Mesendoderm (in vitro differentiated cells): ENCODE data around the gene CCDC134.

Experiments used
- DNase-seq: peaks from one replicate; pipeline ENCODE4 v3.0.0; 2013
- H2AK5ac ChIP-seq: 2 replicates; pipeline ENCODE4 v1.6.1; 2013; ENCODE audit warnings: low read length, inconsistent platforms
- H2BK120ac ChIP-seq: 2 replicates; pipeline ENCODE4 v1.6.1; 2013; ENCODE audit warnings: low read depth, mild to moderate bottlenecking, low read length, moderate library complexity, mixed read lengths
- H2BK15ac ChIP-seq: replicated peaks from 2 replicates; pipeline ENCODE4 v1.6.1; 2013; ENCODE audit warnings: low read depth, mild to moderate bottlenecking, moderate library complexity
- H2BK5ac ChIP-seq: 2 replicates; pipeline ENCODE4 v1.6.1; 2013; ENCODE audit warnings: low read length, inconsistent platforms
- H3K18ac ChIP-seq: 2 replicates; pipeline ENCODE4 v1.6.1; 2013; ENCODE audit warnings: mild to moderate bottlenecking, low read length, mixed read lengths
- H3K23ac ChIP-seq: one replicate; pipeline ENCODE4 v1.6.1; 2013; ENCODE audit warnings: low read length
- H3K27ac ChIP-seq: 2 replicates; pipeline ENCODE4 v1.5.1; 2013; ENCODE audit warnings: low read depth, mild to moderate bottlenecking, inconsistent platforms, low read length, moderate library complexity
- H3K27me3 ChIP-seq: 2 replicates; pipeline ENCODE4 v1.6.1; 2013; ENCODE audit warnings: low read length, control low read depth, mild to moderate bottlenecking, inconsistent platforms; ENCODE audit not compliant: insufficient read depth, poor library complexity
- H3K36me3 ChIP-seq: 2 replicates; pipeline ENCODE4 v1.6.1; 2013; ENCODE audit warnings: low read length, inconsistent platforms; ENCODE audit not compliant: control insufficient read depth, insufficient read depth
- H3K4ac ChIP-seq: one replicate; pipeline ENCODE4 v1.6.1; 2013; ENCODE audit warnings: low read depth, mild to moderate bottlenecking, low read length, moderate library complexity
- H3K4me1 ChIP-seq: 2 replicates; pipeline ENCODE4 v1.6.1; 2013; ENCODE audit warnings: low read depth, low read length, inconsistent platforms; ENCODE audit not compliant: control insufficient read depth
- H3K4me2 ChIP-seq: 2 replicates; pipeline ENCODE4 v1.6.1; 2013; ENCODE audit warnings: low read length
- H3K4me3 ChIP-seq: 2 replicates; pipeline ENCODE4 v1.5.1; 2013; ENCODE audit warnings: mild to moderate bottlenecking, low read length
- H3K56ac ChIP-seq: one replicate; pipeline ENCODE4 v1.6.1; 2013; ENCODE audit warnings: low read length
- H3K79me1 ChIP-seq: 2 replicates; pipeline ENCODE4 v1.6.1; 2013; ENCODE audit warnings: low read length, inconsistent platforms
- H3K79me2 ChIP-seq: 2 replicates; pipeline ENCODE4 v1.6.1; 2013; ENCODE audit warnings: mild to moderate bottlenecking, low read length; ENCODE audit not compliant: control insufficient read depth, insufficient read depth
- H3K9ac ChIP-seq: 2 replicates; pipeline ENCODE4 v1.6.1; 2013; ENCODE audit warnings: low read length, inconsistent platforms
- H4K5ac ChIP-seq: one replicate; pipeline ENCODE4 v1.6.1; 2013; ENCODE audit warnings: low read length
- H4K8ac ChIP-seq: one replicate; pipeline ENCODE4 v1.6.1; 2013; ENCODE audit warnings: low read depth, mild to moderate bottlenecking, control low read depth, low read length, moderate library complexity
- WGBS: extraction: QIAGEN DNeasy Blood & Tissue Kit; methylation state at CpG from one replicate; pipeline ENCODE4 v1.1.7; 2013; ENCODE audit warnings: low lambda C conversion rate, missing lambda C conversion rate; ENCODE audit not compliant: insufficient coverage; ENCODE audit errors: extremely low coverage; 5-methylcytosine and 5-hydroxymethylcytosine counted together

CCDC134 gene

GRCh38 chr22:41826430-41827383 lies 26.2 kb downstream of the CCDC134 start:
- Histone ChIP-seq H4K8ac (no peak overlapping the region), H3K23ac (peak overlapping the region; percentile 33), H4K5ac (no peak overlapping the region), H3K27ac (no peak overlapping the region), H2BK15ac (no peak overlapping the region), H2BK5ac (peak overlapping the region; percentile 43), H3K4me2 (no peak overlapping the region), H3K4me3 (no peak overlapping the region), H3K56ac (peak overlapping the region; percentile 64), H3K27me3 (no peaks in the 10 kb centered on the region), H3K36me3 (no peaks in the 10 kb centered on the region), H2AK5ac (peak overlapping the region; percentile 60), H3K79me1 (no peaks in the 10 kb centered on the region), H3K4ac (no peak overlapping the region), H3K79me2 (no peaks in the 10 kb centered on the region), H3K9ac (peak overlapping the region; percentile 40), H3K18ac (no peak overlapping the region), H2BK120ac (no peak overlapping the region), H3K4me1 (peaks cover 8% of the 10 kb centered on the region)
- DNase-seq, result no peak
- WGBS, result no CpG with 5 or more reads among the region's 11 CpGs

- no peak overlapping the region for H4K5ac ChIP-seq
- H4K8ac ChIP-seq, result no peak overlapping the region
- no peak overlapping the region for H3K4me2 ChIP-seq
- H3K56ac ChIP-seq, result no peak overlapping the region
- no peak overlapping the region for H2BK15ac ChIP-seq
- H3K4ac ChIP-seq, result no peak overlapping the region
- peak overlapping the region; percentile 13 for H3K18ac ChIP-seq
- no peak overlapping the region for H2BK5ac ChIP-seq
- H3K4me3 ChIP-seq, result no peak overlapping the region
- no peak for DNase-seq
- no peak overlapping the region for H2AK5ac ChIP-seq
- H3K36me3 ChIP-seq, result no peaks in the 10 kb centered on the region
- H3K27ac ChIP-seq, result no peak overlapping the region
- no peak overlapping the region for H3K23ac ChIP-seq
- H3K79me2 ChIP-seq, result no peaks in the 10 kb centered on the region
- H3K27me3 ChIP-seq, result no peaks in the 10 kb centered on the region
- peaks cover 8% of the 10 kb centered on the region for H3K4me1 ChIP-seq
- H3K9ac ChIP-seq, result no peak overlapping the region
- H3K79me1 ChIP-seq, result no peaks in the 10 kb centered on the region
- H2BK120ac ChIP-seq, result no peak overlapping the region
- WGBS, result no CpG with 5 or more reads among the region's 6 CpGs
Measured at GRCh38 chr22:41827671-41828070, 27.2 kb downstream of the CCDC134 start.

- peaks cover 2% of the 10 kb centered on the region for H3K79me2 ChIP-seq
- H3K9ac ChIP-seq, result peak overlapping the region; percentile 3
- peak overlapping the region; percentile 37 for H2BK15ac ChIP-seq
- no peaks in the 10 kb centered on the region for H3K79me1 ChIP-seq
- H3K4me1 ChIP-seq, result peaks cover 8% of the 10 kb centered on the region
- H4K8ac ChIP-seq, result no peak overlapping the region
- no peak overlapping the region for H3K4me2 ChIP-seq
- no peak overlapping the region for H3K23ac ChIP-seq
- H3K36me3 ChIP-seq, result no peaks in the 10 kb centered on the region
- no peak overlapping the region for H3K4ac ChIP-seq
- DNase-seq, result no peak
- H2BK120ac ChIP-seq, result no peak overlapping the region
- H2BK5ac ChIP-seq, result no peak overlapping the region
- H3K27me3 ChIP-seq, result no peaks in the 10 kb centered on the region
- H4K5ac ChIP-seq, result no peak overlapping the region
- no CpG with 5 or more reads among the region's 4 CpGs for WGBS
- no peak overlapping the region for H3K56ac ChIP-seq
- no peak overlapping the region for H3K27ac ChIP-seq
- H3K4me3 ChIP-seq, result no peak overlapping the region
- H3K18ac ChIP-seq, result no peak overlapping the region
- H2AK5ac ChIP-seq, result no peak overlapping the region
Measured at GRCh38 chr22:41828516-41828915, 28.0 kb downstream of the CCDC134 start.

DNA sequence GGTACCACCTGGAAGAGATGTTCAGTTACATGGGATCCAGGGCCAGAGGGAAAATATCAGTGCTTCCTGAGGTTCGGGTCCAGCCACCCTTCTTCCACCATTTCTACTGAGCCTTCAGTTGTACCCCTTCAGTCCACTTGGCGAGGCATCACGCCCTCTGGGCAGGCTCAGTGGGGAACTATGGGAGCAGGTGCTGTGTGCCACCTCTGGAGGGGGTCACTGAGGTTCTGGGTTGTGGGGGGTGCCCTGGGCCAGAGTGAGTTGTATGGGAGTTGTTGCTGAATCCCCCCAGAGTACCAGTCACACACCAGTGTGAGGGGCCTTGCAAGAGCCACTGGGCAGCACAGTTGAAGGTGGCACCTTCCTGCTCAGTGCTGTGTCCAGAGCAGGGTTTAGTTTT lies 29.7 kb downstream of the CCDC134 start:
- no peak for DNase-seq
- Histone ChIP-seq H3K79me2 (peaks cover 16% of the 10 kb centered on the region), H3K27ac (no peak overlapping the region), H2AK5ac (no peak overlapping the region), H3K27me3 (no peaks in the 10 kb centered on the region), H2BK15ac (no peak overlapping the region), H3K4me3 (no peak overlapping the region), H3K36me3 (no peaks in the 10 kb centered on the region), H3K56ac (no peak overlapping the region), H2BK5ac (no peak overlapping the region), H3K4me2 (no peak overlapping the region), H4K8ac (no peak overlapping the region), H3K4ac (no peak overlapping the region), H3K23ac (no peak overlapping the region), H4K5ac (no peak overlapping the region), H3K79me1 (peaks cover 2% of the 10 kb centered on the region), H3K9ac (no peak overlapping the region), H3K4me1 (peaks cover 8% of the 10 kb centered on the region), H2BK120ac (no peak overlapping the region), H3K18ac (no peak overlapping the region)
- WGBS, result no CpG with 5 or more reads among the region's 3 CpGs

GRCh38 chr22:41831383-41831782 lies 30.9 kb downstream of the CCDC134 start:
- H3K27ac ChIP-seq, result no peak overlapping the region
- H3K79me1 ChIP-seq, result peaks cover 8% of the 10 kb centered on the region
- no peak overlapping the region for H4K8ac ChIP-seq
- H3K36me3 ChIP-seq, result peaks cover 5% of the 10 kb centered on the region
- H2BK15ac ChIP-seq, result no peak overlapping the region
- H3K79me2 ChIP-seq, result peaks cover 27% of the 10 kb centered on the region
- H3K23ac ChIP-seq, result no peak overlapping the region
- H3K27me3 ChIP-seq, result no peaks in the 10 kb centered on the region
- H3K4me3 ChIP-seq, result no peak overlapping the region
- H2AK5ac ChIP-seq, result peak overlapping the region; percentile 79
- H2BK120ac ChIP-seq, result no peak overlapping the region
- H3K56ac ChIP-seq, result peak overlapping the region; percentile 73
- no peak overlapping the region for H3K9ac ChIP-seq
- peak overlapping the region; percentile 44 for H2BK5ac ChIP-seq
- peak overlapping the region; percentile 15 for H3K18ac ChIP-seq
- no CpG with 5 or more reads among the region's 6 CpGs for WGBS
- H3K4me1 ChIP-seq, result peaks cover 4% of the 10 kb centered on the region
- no peak overlapping the region for H4K5ac ChIP-seq
- DNase-seq, result peak; percentile 41
- no peak overlapping the region for H3K4me2 ChIP-seq
- peak overlapping the region; percentile 77 for H3K4ac ChIP-seq
